Testis (tissue), 3 donors: ENCODE results near the gene PLB1. TPM values are rescaled to one million over a fixed set of nuclear protein-coding genes. Genes with fewer than 3 reads are reported as not detected.

Source experiments
- DNase-seq: peaks from one replicate; pipeline ENCODE4 v3.0.0-alpha.2; 2019
- H3K27ac ChIP-seq, 2 donors: fragments of 200-600 bp; sonication (generic); one replicate each; pipeline ENCODE4 v1.5.1; 2019
- H3K27me3 ChIP-seq: fragments of 200-600 bp; sonication (generic); one replicate; pipeline ENCODE4 v1.5.1; 2019
- H3K36me3 ChIP-seq: fragments of 200-600 bp; sonication (generic); one replicate; pipeline ENCODE4 v1.5.1; 2017; ENCODE audit warnings: low read depth; ENCODE audit errors: missing control alignments
- H3K4me1 ChIP-seq: fragments of 200-600 bp; sonication (generic); one replicate; pipeline ENCODE4 v1.5.1; 2019
- H3K4me3 ChIP-seq, 2 donors: fragments of 200-600 bp; sonication (generic); one replicate each; pipeline ENCODE4 v1.5.1; 2017 to 2019
- H3K9me3 ChIP-seq: fragments of 200-600 bp; sonication (generic); one replicate; pipeline ENCODE4 v1.5.1; 2017
- POLR2A ChIP-seq: fragments of 450-650 bp; IDR thresholded peaks from one replicate; pipeline ENCODE4 v1.6.1; 2017; ENCODE audit warnings: antibody characterized with exemption, mild to moderate bottlenecking, moderate library complexity
- WGBS, 2 donors: methylation state at CpG; one replicate each; pipeline ENCODE4 v1.1.5; 2018; 5-methylcytosine and 5-hydroxymethylcytosine counted together
- intact Hi-C: fragments of 100-400 bp; cut with DNase I; formaldehyde crosslinking; loops from one replicate; pipeline ENCODE4 v1.15.1; 2023; ENCODE audit warnings: low total_unique reads
- polyA plus RNA-seq: library from polyadenylated mRNA; stranded (reverse); fragments of 350-450 nt; fragmentation: Illumina TruSeq; extraction: RNeasy Lipid Tissue Mini Kit (QIAGEN cat#74804); gene quantifications from one replicate; pipeline ENCODE4 v1.2.3, GENCODE V29; 2014; ENCODE audit warnings: low read depth, low replicate concordance; ENCODE audit not compliant: insufficient read depth
- total RNA-seq, 2 donors: library from RNA; depleted of rRNA; stranded (reverse); fragments of >200 nt; gene quantifications; one replicate each; pipeline ENCODE4 v1.2.3, GENCODE V29; 2016
- TF ChIP-seq, protein P1 (sequence below), 3 experiments: fragments of 450-650 bp in 2 of 3; fragments of 200-600 bp in 1 of 3; sonication (generic) in 1 of 3; IDR thresholded peaks; one replicate each; pipeline ENCODE4 v1.5.1; 2016 to 2019; ENCODE audit warnings: antibody characterized with exemption in 3 of 3, mild to moderate bottlenecking in 2 of 3, moderate library complexity in 1 of 3

Gene PLB1
- total and polyA plus RNA-seq, 3 donors from 2014 or later, result 7.6 to 10.9 (median 10.4) TPM

DNA sequence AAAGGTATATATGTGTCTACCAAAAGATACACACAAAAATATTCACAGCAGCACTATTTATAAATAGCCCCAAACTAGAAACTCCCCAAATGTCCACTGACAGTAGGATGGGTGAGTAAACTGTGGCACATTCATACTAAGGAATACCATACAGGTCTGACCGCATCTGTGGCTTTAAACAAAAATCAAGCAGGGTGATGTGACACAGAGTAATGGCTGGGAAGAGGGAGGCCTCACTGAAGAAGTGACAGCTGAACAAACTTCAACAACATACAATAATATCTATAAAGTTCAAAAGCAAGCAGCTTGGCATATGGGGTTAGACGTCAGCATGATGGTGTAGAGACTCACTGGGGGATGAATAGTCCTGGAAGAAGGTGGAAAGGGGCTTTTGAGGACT, 140.6 kb downstream of the PLB1 start:
- Histone ChIP-seq H3K36me3 (no peaks in the 10 kb centered on the region), H3K27ac (peak overlapping the region; percentile 77 to 80), H3K4me1 (peaks cover 38% of the 10 kb centered on the region), H3K9me3 (no peaks in the 10 kb centered on the region), H3K27me3 (no peaks in the 10 kb centered on the region), H3K4me3 (no peak overlapping the region)
- no peak for DNase-seq
- intact Hi-C loops, result no loop called here
- TF ChIP-seq, protein P1, sequence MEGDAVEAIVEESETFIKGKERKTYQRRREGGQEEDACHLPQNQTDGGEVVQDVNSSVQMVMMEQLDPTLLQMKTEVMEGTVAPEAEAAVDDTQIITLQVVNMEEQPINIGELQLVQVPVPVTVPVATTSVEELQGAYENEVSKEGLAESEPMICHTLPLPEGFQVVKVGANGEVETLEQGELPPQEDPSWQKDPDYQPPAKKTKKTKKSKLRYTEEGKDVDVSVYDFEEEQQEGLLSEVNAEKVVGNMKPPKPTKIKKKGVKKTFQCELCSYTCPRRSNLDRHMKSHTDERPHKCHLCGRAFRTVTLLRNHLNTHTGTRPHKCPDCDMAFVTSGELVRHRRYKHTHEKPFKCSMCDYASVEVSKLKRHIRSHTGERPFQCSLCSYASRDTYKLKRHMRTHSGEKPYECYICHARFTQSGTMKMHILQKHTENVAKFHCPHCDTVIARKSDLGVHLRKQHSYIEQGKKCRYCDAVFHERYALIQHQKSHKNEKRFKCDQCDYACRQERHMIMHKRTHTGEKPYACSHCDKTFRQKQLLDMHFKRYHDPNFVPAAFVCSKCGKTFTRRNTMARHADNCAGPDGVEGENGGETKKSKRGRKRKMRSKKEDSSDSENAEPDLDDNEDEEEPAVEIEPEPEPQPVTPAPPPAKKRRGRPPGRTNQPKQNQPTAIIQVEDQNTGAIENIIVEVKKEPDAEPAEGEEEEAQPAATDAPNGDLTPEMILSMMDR (IDR thresholded peaks at IDR 0.05), result no peak
- no peak for TF ChIP-seq POLR2A
- 95% methylated on average over 2 of the region's 2 CpGs for WGBS, 2 donors

DNA sequence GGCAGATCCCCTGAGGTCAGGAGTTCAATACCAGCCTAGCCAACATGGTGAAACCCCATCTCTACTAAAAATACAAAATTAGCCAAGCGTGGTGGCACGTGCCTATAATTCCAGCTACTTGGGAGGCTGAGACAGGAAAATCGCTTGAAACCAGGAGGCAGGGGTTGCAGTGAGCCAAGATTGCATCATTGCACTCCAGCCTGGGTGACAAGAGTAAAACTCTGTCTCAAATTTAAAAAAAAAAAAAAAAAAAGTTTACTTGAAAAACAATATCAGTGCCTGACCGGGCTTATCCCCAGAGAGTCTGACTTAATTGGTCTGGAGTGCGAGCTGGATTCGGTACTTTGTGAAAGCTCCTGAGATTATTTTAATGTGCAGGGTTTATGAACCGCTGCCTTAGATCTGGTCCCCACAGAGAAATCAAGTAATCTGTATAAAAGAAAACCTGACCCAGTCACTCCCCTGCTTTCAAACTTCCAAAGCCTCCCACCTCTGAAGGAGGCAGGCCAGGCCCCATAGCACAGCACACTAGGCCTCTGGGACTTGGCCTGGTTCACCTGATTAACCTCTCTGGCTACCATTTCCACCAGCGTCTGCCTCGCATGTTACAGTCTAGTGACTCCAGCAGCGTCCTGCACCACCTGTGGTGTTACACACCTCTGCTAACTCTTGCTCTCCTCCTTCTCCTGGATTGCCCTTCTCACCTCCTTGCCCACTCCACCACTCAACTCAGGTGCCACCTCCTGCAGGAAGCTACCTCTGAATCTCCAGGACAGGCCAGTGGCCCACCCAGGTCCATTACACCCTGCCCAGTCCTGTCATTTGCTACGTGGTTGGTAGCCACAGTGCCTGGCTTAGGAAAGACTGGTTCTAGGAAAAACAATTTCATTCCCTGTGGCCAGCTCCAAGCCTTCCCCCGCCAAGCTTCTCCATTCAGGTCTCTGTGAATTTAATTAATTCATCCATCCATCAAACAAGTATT, 141.5 kb downstream of the PLB1 start:
- DNase-seq, result peak; percentile 48
- no peaks in the 10 kb centered on the region for H3K9me3 ChIP-seq
- no peak overlapping the region for H3K4me3 ChIP-seq
- TF ChIP-seq, protein P1 (IDR thresholded peaks at IDR 0.05), result no peak
- TF ChIP-seq POLR2A, result no peak
- no peaks in the 10 kb centered on the region for H3K36me3 ChIP-seq
- H3K27ac ChIP-seq, result peak overlapping the region; percentile 77 to 80
- WGBS, 2 donors, result 70 to 72% methylated on average over 12 of the region's 12 CpGs
- peaks cover 38% of the 10 kb centered on the region for H3K4me1 ChIP-seq
- intact Hi-C loops, result no loop called here
- no peaks in the 10 kb centered on the region for H3K27me3 ChIP-seq

DNA sequence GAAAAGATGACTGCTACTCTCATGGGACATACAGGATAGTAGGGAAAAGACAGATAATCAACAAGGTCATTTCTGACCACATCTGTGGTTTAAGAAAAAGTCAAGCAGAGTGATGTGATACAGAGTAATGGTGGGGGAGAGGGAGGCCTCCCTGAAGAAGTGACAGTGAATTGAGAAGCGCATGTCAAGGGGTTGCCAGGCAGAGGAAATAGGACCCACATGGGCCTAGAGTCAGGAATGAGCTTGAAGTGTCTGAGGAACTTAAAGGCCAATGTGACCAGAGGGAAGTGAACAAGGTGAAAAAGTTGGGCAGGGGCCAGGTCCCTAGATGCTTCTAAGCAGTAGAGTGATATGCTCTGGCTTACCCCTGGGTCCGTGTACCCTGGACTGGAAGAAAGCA, 142.2 kb downstream of the PLB1 start:
- intact Hi-C loops, result no loop called here
- DNase-seq, result no peak
- Histone ChIP-seq H3K9me3 (no peaks in the 10 kb centered on the region), H3K27me3 (no peaks in the 10 kb centered on the region), H3K36me3 (no peaks in the 10 kb centered on the region), H3K4me3 (no peak overlapping the region), H3K27ac (peak overlapping the region in 1 of 2 donors; percentile 9), H3K4me1 (peaks cover 38% of the 10 kb centered on the region)
- TF ChIP-seq, protein P1 (IDR thresholded peaks at IDR 0.05), result no peak
- TF ChIP-seq POLR2A, result no peak
- 83 to 88% methylated on average over 2 of the region's 2 CpGs for WGBS, 2 donors

GRCh38 chr2:28639092-28639691, 143.3 kb downstream of the PLB1 start:
- intact Hi-C loops, result no loop called here
- no peak for DNase-seq
- Histone ChIP-seq H3K27ac (no peak overlapping the region), H3K36me3 (no peaks in the 10 kb centered on the region), H3K9me3 (no peaks in the 10 kb centered on the region), H3K4me1 (peaks cover 38% of the 10 kb centered on the region), H3K4me3 (no peak overlapping the region), H3K27me3 (no peaks in the 10 kb centered on the region)
- 92 to 97% methylated on average over 8 of the region's 8 CpGs for WGBS, 2 donors
- TF ChIP-seq, protein P1 (IDR thresholded peaks at IDR 0.05), result no peak
- TF ChIP-seq POLR2A, result no peak
